Lung (tissue), 12 donors: ENCODE results near the gene TMEM108. TPM values are rescaled to one million over a fixed set of nuclear protein-coding genes. Genes with fewer than 3 reads are reported as not detected.
A peak's percentile ranks its signal among the peaks of the same experiment; 100 is the strongest.

Experiments used
- ATAC-seq: fragments of 200-7000 bp; cut with Tn5 transposase; one replicate; pipeline ENCODE4 v1.9.1; 2020; ENCODE audit warnings: moderate number of reproducible peaks; ENCODE audit not compliant: insufficient read depth, low FRiP score
- DNase-seq, 3 donors: peaks; one replicate each; pipeline ENCODE4 v3.0.0-alpha.2; 2013 to 2017
- H3K27ac ChIP-seq, 2 donors: one replicate each; pipeline ENCODE4 v1.5.1; 2013; ENCODE audit warnings: mild to moderate bottlenecking in 2 of 2, moderate library complexity in 2 of 2, control low read depth in 1 of 2, inconsistent platforms in 1 of 2, low read depth in 1 of 2, low read length in 1 of 2
- H3K27me3 ChIP-seq, 3 donors: one replicate each; pipeline ENCODE4 v1.5.1; 2013; ENCODE audit warnings: low read length in 2 of 3; ENCODE audit not compliant: control insufficient read depth in 3 of 3, insufficient read depth in 3 of 3
- H3K36me3 ChIP-seq, 4 donors: one replicate each; pipeline ENCODE4 v1.5.1; 2013; ENCODE audit warnings: low read length in 4 of 4, mild to moderate bottlenecking in 1 of 4, moderate library complexity in 1 of 4; ENCODE audit not compliant: control insufficient read depth in 4 of 4, insufficient read depth in 4 of 4
- H3K4me1 ChIP-seq, 5 donors: one replicate each; pipeline ENCODE4 v1.5.1; 2013; ENCODE audit warnings: low read length in 5 of 5, mild to moderate bottlenecking in 2 of 5, moderate library complexity in 1 of 5; ENCODE audit not compliant: control insufficient read depth in 5 of 5, insufficient read depth in 5 of 5
- H3K4me3 ChIP-seq: one replicate; pipeline ENCODE4 v1.5.1; 2013; ENCODE audit warnings: mild to moderate bottlenecking, control low read depth, moderate library complexity
- H3K9ac ChIP-seq, 2 donors: one replicate each; pipeline ENCODE4 v1.5.1; 2013; ENCODE audit warnings: low read length in 2 of 2, control low read depth in 1 of 2; ENCODE audit not compliant: insufficient read depth in 1 of 2
- H3K9me3 ChIP-seq, 4 donors: one replicate each; pipeline ENCODE4 v1.5.1; 2013; ENCODE audit warnings: low read length in 3 of 4, mild to moderate bottlenecking in 1 of 4, moderate library complexity in 1 of 4; ENCODE audit not compliant: control insufficient read depth in 4 of 4, insufficient read depth in 3 of 4
- CTCF ChIP-seq: IDR thresholded peaks from 2 replicates; pipeline ENCODE4 v1.5.1; 2012; ENCODE audit warnings: mild to moderate bottlenecking; ENCODE audit errors: control extremely low read depth, extremely low read depth
- WGBS, 2 donors: extraction: QIAGEN DNeasy Blood & Tissue Kit; methylation state at CpG; one replicate each; pipeline ENCODE4 v1.1.7; 2013; 5-methylcytosine and 5-hydroxymethylcytosine counted together
- polyA plus RNA-seq, 2 donors: library from polyadenylated mRNA; stranded (reverse); fragments of 200-250 nt; gene quantifications; one replicate each; pipeline ENCODE4 v1.2.1, GENCODE V29; 2013
- total RNA-seq, 2 donors: library from RNA; depleted of rRNA in 1 of 2; stranded (reverse); fragments of >200 nt in 1 of 2; gene quantifications; one replicate each; pipeline ENCODE4 v1.2.1, GENCODE V29; 2014 to 2021
- donor health status: control.
- donor health status: control.
- donor health status: Bipolar disorder and iron deficiency.
- donor health status: healthy.
- donor health status: DM: yes; HTN: yes; CAD: no.

TMEM108 gene
- total and polyA plus RNA-seq, 4 donors = 3.0 to 16.9 (median 7.6) TPM

GRCh38 chr3:133123636-133124035 is 85.4 kb downstream of the TMEM108 start:
- Histone ChIP-seq H3K4me3 (no peak overlapping the region), H3K27me3 (no peaks in the 10 kb centered on the region), H3K27ac (no peak overlapping the region), H3K9me3 (peaks cover 0 to 2% (median 0%) of the 10 kb centered on the region in 4 donors), H3K36me3 (peaks cover 0 to 4% (median 0%) of the 10 kb centered on the region in 4 donors), H3K9ac (no peak overlapping the region), H3K4me1 (peaks cover 0 to 25% (median 1%) of the 10 kb centered on the region in 5 donors)
- ATAC-seq = no peak
- DNase-seq = no peak
- no peak for TF ChIP-seq CTCF
- 65 to 73% methylated on average over 1 of the region's 1 CpG for WGBS, 2 donors

GRCh38 chr3:133124511-133124910 is 86.3 kb downstream of the TMEM108 start:
- Histone ChIP-seq H3K36me3 (peaks cover 0 to 4% (median 0%) of the 10 kb centered on the region in 4 donors), H3K27ac (no peak overlapping the region), H3K4me3 (no peak overlapping the region), H3K9ac (no peak overlapping the region), H3K4me1 (peaks cover 0 to 17% (median 0%) of the 10 kb centered on the region in 5 donors), H3K9me3 (peaks cover 0 to 2% (median 0%) of the 10 kb centered on the region in 4 donors), H3K27me3 (no peaks in the 10 kb centered on the region)
- TF ChIP-seq CTCF = no peak
- peak; percentile 77 to 89 (median 84) for DNase-seq
- 27 to 43% methylated on average over 6 of the region's 6 CpGs for WGBS, 2 donors
- no peak for ATAC-seq

DNA sequence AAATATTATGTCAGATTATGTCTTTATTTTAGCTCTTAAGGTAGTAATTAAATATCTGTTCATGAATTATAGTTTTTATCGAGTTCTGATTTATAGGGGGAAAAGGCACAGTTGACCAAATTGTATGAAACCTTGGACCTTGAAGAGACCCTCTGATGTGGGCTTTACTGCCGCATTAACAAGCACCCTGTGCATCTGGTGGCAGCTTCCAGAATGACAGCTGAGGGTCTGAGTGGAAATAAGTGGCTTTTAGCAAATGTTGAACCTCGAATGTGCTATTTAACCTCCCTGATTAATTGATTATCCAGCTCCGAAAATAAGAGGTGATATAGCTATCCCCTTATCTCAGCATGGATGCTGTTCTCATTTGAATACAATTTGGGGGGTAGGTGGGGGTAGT is 87.0 kb downstream of the TMEM108 start:
- Histone ChIP-seq H3K27me3 (no peaks in the 10 kb centered on the region), H3K27ac (no peak overlapping the region), H3K9ac (no peak overlapping the region), H3K4me1 (peaks cover 0 to 11% (median 0%) of the 10 kb centered on the region in 5 donors), H3K4me3 (no peak overlapping the region), H3K9me3 (peaks cover 0 to 2% (median 0%) of the 10 kb centered on the region in 4 donors), H3K36me3 (peaks cover 0 to 4% (median 0%) of the 10 kb centered on the region in 4 donors)
- ATAC-seq (no peak), DNase-seq (no peak)
- 80 to 85% methylated on average over 4 of the region's 4 CpGs for WGBS, 2 donors
- TF ChIP-seq CTCF = no peak

- no peak for TF ChIP-seq CTCF
- peaks cover 0 to 4% (median 0%) of the 10 kb centered on the region in 4 donors for H3K36me3 ChIP-seq
- H3K9ac ChIP-seq = no peak overlapping the region
- 82% methylated on average over 2 of the region's 2 CpGs for WGBS, 2 donors
- DNase-seq (no peak), ATAC-seq (no peak)
- H3K27me3 ChIP-seq = no peaks in the 10 kb centered on the region
- H3K9me3 ChIP-seq = peaks cover 0 to 2% (median 0%) of the 10 kb centered on the region in 4 donors
- H3K27ac ChIP-seq = no peak overlapping the region
- no peak overlapping the region for H3K4me3 ChIP-seq
- H3K4me1 ChIP-seq = peaks cover 0 to 11% (median 0%) of the 10 kb centered on the region in 5 donors
Observed at GRCh38 chr3:133125802-133126201, 87.6 kb downstream of the TMEM108 start.
